HepG2 (cell line): ENCODE data around the gene HAP1. TPM values are rescaled to one million over a fixed set of nuclear protein-coding genes. Genes with fewer than 3 reads are reported as not detected.

Experiments used
- ARID3A ChIP-seq: IDR thresholded peaks from 2 replicates; pipeline ENCODE4 v1.6.1; 2012; ENCODE audit warnings: low read depth, low read length, improper control_type of control experiment
- NFE2 ChIP-seq: sonication (generic); formaldehyde crosslinking; IDR thresholded peaks from 2 replicates; pipeline ENCODE4 v1.4.0; 2020; ENCODE audit warnings: missing genetic modification reagents
- NFE2L2 ChIP-seq: fragments of 150-350 bp; IDR thresholded peaks from 2 replicates; pipeline ENCODE4 v1.6.1; 2014; ENCODE audit warnings: low read length
- STAT6 ChIP-seq: sonication (generic); formaldehyde crosslinking; IDR thresholded peaks from 2 replicates; pipeline ENCODE4 v1.4.0; 2020; ENCODE audit warnings: missing genetic modification reagents, mild to moderate bottlenecking, borderline replicate concordance
- TCF12 ChIP-seq, 2 experiments: fragments of 450-650 bp in 1 of 2; sonication (generic) in 1 of 2; formaldehyde crosslinking in 1 of 2; IDR thresholded peaks; 2 replicates each; pipeline versions ENCODE4 v1.6.1 to v1.8.0; 2017 to 2022; ENCODE audit warnings: antibody characterized with exemption in 1 of 2, mild to moderate bottlenecking in 1 of 2, missing genetic modification reagents in 1 of 2, moderate library complexity in 1 of 2
- ZNF362 ChIP-seq: sonication (generic); formaldehyde crosslinking; IDR thresholded peaks from 2 replicates; pipeline ENCODE4 v1.4.0; 2020; ENCODE audit warnings: missing genetic modification reagents, mild to moderate bottlenecking, borderline replicate concordance
- ZNF468 ChIP-seq: sonication (generic); formaldehyde crosslinking; IDR thresholded peaks from 2 replicates; pipeline ENCODE4 v1.8.0; 2022; ENCODE audit warnings: mild to moderate bottlenecking, moderate library complexity, missing genetic modification reagents
- ZSCAN5A ChIP-seq: sonication (generic); formaldehyde crosslinking; IDR thresholded peaks from 2 replicates; pipeline ENCODE4 v1.8.0; 2022; ENCODE audit warnings: mild to moderate bottlenecking, missing genetic modification reagents, borderline replicate concordance
- polyA plus RNA-seq, 8 experiments: library from polyadenylated mRNA; depleted of rRNA in 3 of 8; stranded (reverse) in 7 of 8; unstranded in 1 of 8; fragments of >200 nt; fragmentation: Illumina TruSeq in 4 of 8; extraction: Trizol in 4 of 8; gene quantifications; 2 replicates each; pipeline versions ENCODE4 v1.2.1 to v1.2.3, GENCODE V29; 2011 to 2016; ENCODE audit warnings: low read depth in 4 of 8, missing spikeins in 1 of 8, mixed read lengths in 1 of 8; ENCODE audit not compliant: insufficient read depth in 1 of 8
- total RNA-seq, 5 experiments: library from RNA; depleted of rRNA; stranded (reverse); fragments of >200 nt; fragmentation: Illumina TruSeq; extraction: Trizol; gene quantifications; 2 replicates each; pipeline ENCODE4 v1.2.3, GENCODE V29; 2016; ENCODE audit warnings: low read depth in 1 of 5

Gene HAP1
- total and polyA plus RNA-seq, 2 of the 13 experiments (the other 11 are each of a cell fraction or from before 2014, with no cell fraction given) = 0.07 TPM

GRCh38 chr17:41707803-41708669 lies 26.4 kb downstream of the HAP1 start (continued):
- TF ChIP-seq STAT6 (CRISPR knock-in tag) = no peak
- TF ChIP-seq ARID3A = no peak
- no peak for TF ChIP-seq ZNF468 (CRISPR knock-in tag)
- TF ChIP-seq NFE2 (CRISPR knock-in tag) = no peak
- no peak for TF ChIP-seq TCF12 (IDR thresholded peaks at IDR 0.05)
- TF ChIP-seq TCF12 (CRISPR knock-in tag; IDR thresholded peaks at IDR 0.05) = no peak
- no peak for TF ChIP-seq NFE2L2
- 0 out of 2 replicates have a peak, but pooled peaks have one; percentile 16 for TF ChIP-seq ZNF362
- TF ChIP-seq ZSCAN5A (CRISPR knock-in tag) = no peak
